ENCODE data around the gene GPR33.

GPR33 gene, protein sequence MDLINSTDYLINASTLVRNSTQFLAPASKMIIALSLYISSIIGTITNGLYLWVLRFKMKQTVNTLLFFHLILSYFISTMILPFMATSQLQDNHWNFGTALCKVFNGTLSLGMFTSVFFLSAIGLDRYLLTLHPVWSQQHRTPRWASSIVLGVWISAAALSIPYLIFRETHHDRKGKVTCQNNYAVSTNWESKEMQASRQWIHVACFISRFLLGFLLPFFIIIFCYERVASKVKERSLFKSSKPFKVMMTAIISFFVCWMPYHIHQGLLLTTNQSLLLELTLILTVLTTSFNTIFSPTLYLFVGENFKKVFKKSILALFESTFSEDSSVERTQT

DNA sequence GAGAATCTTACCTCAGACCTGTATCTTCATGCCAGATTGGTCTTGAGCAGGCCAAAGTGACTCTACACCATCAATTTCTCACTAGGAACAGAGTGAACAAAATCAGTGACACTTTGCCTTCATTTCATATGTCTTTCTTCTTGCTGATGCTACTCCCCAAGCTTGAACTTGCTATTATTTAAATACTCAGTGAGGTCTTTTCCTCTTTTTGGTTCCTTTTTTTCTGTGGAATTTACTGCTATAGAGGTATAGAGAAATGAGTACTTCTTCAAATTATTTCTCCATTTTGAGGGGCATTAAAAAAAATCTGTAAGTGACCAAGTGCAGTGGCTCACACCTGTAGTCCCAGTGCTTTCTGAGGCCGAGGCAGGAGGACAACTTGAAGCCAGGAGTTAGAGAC lies at the start of gene GPR33:
TSS of gene GPR33 (minus strand) at position 154 of the 400 bp plus-strand sequence. CDS start 4,074 bp downstream, outside the sequence.
- DNase-seq (ENCODE audit: low read depth in 2 of 2, low spot score in 1 of 2), result no peak

DNA sequence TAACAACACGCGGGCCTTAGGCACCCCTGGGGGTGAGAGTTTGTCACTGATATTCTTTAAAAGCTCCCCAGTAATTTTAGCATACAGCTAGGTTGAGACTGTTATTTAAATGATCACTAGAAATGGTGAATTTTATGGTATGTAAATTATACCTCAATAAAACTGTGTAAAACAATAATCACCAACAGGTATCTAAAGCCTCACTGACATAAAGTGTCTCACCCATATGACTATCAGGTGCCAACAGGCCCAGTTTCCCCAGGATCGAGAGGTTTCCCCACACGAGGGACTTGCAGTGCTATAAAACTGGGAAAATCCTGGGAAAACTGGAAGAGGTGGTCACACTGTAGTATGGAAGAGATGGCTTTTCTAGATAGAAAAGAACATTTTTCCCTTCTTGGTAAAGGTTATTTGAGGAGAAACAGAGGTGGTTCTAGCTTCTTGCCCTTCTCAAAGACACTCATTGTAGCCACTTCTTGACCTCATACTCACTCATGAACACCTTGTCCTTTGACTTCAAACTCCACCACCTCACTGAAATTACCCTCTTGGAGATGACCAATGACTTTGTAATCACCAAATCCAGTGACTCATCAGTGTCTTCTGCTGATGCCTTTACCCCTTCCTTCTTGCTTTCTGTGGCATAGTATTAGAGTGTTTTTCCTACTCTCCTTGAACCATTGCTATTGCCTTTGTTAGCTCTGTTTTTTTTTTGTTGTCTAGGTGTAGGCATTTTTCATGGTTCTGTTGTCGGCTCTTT lies 48.5 kb upstream of the GPR33 start:
- no peak for DNase-seq (ENCODE audit: low read depth in 2 of 2, low spot score in 1 of 2)

DNA sequence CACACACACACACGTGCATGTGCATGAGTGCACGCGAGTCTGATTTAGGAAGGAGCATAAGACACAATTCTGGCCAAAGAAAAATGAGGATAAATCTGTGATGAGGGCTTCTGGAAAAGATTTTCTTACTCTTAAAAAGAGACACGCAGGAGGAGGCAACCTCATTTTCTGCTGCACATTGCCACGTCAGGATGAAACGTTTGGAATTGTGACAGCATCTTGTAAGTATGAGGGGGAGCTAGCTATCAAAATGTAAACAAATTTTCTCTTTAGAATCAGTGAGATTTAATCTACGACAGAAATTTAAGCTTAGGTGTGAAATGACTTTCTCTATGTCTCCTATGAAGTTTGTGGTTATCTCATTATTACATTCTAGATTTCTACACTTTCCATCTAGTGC lies 42.3 kb upstream of the GPR33 start:
- no peak for DNase-seq (ENCODE audit: low read depth in 2 of 2, low spot score in 1 of 2)

DNA sequence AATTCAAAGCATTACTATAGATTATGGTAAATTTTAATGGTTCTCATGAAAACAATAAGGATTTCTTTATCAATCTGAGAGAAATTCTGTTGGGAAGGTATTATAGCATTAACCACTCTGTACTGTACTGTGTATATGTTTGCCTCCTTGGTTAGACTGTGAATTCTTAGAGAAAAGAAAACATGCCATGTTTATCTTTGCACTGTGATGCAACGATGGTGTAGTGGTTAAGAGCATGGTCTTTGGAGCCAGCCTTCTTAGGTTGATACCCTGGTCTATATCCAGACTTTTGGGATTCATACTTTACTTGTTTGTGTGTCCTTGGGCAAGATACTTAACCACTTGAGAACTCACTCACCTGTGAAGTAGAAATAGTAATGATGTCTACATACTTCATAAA lies 41.2 kb upstream of the GPR33 start:
- no peak for DNase-seq (ENCODE audit: low read depth in 2 of 2, low spot score in 1 of 2)

DNA sequence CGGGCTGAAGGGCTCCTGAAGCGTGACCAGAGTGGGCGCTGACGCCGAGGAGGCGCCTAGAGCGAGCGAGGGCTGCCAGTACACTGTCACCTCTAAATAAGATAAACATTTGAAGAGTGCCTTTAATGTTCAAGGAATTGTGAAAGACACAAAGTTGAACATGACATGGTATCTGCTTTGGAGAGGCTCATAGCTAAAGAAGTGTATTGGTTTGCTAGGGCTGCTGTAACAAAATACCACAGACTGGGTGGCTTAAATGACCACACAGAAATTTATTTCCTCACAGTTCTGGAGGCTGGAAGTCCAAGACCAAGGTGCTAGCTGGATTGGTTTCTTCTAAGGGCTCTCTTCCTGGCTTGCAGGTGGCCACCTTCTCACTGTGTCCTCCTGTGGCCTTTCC lies 39.7 kb upstream of the GPR33 start:
- no peak for DNase-seq (ENCODE audit: low read depth in 2 of 2, low spot score in 1 of 2)

DNA sequence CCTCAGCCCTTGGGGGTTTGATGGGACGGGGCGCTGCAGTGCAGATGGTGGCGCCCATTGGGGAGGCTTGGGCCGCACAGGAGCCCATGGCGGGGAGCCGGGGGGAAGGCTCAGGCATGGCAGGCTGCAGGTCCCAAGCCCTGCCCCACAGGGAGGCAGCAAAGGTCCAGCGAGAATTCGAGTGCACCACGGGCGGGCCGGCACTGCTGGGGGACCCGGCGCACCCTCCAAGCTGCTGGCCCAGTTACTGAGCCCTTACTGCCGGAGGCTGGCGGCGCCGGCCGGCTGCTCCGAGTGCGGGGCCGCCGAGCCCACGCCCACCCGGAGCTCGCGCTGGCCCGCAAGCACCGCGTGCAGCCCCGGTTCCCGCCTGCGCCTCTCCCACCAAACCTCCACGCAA lies 39.2 kb upstream of the GPR33 start:
- DNase-seq (ENCODE audit: low read depth in 2 of 2, low spot score in 1 of 2), result no peak

DNA sequence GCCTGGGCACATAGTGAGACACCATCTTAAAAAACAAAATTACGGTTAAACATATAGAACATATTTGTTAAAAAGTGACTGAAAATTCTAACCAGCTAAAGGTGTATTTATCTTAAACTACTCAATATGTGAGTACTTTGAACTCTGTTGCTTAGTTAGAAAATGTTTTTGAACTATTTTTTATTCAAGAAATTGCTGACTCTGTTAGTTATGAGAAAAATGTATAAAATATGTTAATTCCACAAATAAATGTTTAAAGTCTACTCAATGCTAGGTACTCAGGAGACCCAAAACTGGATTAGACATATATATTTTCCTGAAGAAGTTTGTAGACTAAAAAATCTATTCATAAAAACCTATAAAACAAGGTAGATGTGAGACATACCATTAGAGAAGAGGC lies 23.0 kb upstream of the GPR33 start:
- DNase-seq (ENCODE audit: low read depth in 2 of 2, low spot score in 1 of 2), result no peak

DNA sequence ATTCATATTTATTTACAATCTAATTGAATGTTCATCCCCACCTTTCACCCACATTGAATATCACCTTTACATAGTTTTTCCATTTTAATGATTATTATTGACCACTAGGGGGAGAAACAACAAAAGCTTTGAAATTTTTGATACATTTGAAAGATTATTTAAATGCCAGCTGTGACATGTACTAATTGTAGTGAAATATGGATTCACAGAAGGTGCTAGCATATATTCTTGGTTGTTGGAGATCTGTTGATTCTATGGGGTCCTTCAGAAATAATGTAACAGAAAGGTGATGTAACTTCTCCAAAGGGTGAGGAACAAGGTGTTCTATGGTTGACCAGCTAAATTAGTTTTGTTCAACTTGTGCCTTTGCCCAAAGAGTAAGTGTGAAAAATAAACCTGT lies 22.4 kb upstream of the GPR33 start:
- DNase-seq (ENCODE audit: low read depth in 2 of 2, low spot score in 1 of 2), result no peak

DNA sequence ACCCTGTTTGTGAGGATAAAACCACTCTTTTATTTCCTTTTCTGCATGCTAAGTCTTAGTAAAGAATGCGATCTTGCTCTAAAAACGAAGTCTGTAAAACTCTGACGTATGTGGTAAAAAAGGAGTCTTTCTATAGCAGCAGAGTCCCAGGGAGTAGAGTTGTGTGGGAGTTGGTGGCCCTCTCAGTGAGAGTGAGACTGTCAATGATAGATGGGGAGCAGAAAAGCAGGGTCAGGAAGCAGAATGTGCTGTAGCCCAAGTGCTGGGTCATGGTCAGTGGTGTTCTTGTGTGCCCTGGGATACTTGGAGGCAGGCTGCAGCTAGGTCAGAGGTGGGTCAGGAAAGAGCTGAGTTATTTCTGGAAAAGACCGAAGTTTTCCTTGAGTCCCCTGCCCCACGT lies 20.3 kb upstream of the GPR33 start:
- no peak for DNase-seq (ENCODE audit: low read depth in 2 of 2, low spot score in 1 of 2)

DNA sequence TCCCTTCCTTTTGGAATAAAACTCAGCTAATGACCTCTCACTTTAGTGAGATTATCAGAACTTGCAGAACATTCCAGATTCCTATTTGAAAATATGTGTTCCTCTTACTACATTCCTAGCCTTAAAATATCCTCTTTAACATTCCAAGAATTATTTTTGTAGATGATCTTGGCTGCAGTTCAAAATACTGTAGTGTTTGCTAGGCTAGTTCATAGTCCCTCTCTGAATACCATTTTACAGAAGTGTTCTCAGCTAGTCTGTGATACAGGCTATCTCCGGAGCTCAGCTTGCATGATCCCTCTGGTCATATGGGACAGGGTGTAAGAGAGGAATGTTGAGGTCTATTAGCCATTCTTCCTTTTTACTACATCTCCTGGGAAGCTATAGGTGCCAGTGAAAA lies 17.6 kb upstream of the GPR33 start:
- no peak for DNase-seq (ENCODE audit: low read depth in 2 of 2, low spot score in 1 of 2)

DNA sequence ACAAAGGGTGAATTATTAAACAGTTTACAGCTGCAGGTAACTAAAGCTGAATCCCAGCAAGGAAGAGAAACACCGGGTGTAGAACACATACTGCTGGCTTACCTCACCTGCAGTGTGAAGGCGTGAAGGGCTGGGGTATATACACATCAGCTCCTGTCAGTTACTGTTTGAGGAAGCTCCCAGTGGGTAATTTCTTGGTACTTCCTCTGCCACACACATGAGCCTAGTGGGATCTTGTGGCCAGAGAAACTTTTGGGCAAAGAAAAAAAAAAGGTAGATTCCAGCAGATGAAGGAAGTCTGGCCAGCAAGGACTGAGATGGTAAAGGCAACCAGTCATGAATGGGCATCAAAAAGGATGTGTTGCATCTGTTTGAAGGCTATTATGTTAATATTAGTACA lies 14.0 kb upstream of the GPR33 start:
- no peak for DNase-seq (ENCODE audit: low read depth in 2 of 2, low spot score in 1 of 2)

DNA sequence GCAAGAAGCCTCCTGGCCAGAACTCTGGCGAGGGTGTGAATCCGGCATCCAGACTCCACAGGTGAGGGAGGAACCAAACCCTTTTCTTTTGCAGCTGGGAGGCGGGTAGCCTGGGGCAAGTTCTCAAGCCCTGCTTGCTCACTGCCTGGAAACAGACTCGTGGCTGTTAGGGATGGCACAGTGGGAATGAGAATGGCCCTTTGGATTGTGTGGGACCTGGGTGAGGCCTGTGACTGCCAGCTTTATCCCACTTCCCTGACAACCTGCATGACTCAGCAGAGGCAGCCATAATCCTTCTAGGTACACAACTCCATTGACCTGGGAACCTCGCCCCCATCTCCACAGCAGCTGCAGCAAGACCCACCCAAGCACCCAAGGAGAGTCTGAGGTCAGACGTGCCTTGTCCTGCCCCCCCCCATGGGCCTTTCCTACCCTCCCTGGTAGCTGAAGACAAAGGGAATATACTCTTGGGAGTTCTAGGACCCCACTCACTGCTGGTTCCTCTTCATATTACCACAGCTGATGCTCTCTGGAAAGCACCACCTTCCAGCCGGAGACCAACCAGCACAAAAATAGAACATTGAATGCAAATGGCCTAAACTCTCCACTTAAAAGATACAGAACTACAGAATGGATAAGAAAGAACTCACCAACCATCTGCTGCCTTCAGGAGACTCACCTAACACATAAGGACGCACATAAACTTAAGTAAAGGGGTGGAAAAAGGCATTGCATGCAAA lies 5.1 kb upstream of the GPR33 start:
- DNase-seq (ENCODE audit: low read depth in 2 of 2, low spot score in 1 of 2), result no peak

DNA sequence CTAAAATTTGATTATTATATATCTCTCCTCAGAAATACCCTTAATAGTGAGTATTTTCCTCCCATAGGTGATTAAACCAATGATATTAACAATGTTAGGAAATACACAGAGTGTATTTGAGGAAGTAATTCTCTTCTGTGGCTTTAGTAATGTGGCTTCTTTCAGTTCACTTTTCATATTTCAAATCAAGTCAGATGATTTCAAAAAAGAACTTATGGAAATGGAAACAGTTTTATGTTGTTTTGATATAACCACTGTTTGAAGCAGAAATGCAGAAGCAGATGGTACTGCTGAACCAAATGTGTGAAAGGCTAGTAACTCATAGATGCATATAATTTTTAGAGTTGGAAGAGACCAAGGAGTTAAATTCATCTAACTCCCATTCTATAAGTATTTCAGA lies 1.9 kb upstream of the GPR33 start:
- DNase-seq (ENCODE audit: low read depth in 2 of 2, low spot score in 1 of 2), result no peak

DNA sequence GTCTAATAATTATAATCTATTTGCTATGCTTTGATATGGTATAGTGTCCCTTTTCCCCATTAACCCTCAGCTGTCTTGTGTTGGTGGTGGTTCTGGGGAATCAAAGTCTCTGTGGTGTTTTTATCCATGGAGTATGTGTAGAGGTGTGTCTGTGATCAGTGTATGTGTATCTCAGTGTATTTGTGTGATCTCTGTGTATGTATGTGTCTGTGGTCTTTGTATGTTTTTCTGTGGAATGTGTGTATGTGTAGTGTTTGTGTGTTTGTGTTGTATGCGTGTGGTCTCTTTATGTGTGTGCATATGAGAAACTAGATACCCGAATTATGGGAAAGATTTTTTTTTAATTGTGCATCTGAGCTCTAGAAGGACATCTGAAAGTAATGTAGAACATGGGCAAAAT lies 1.1 kb downstream of the GPR33 start:
- DNase-seq (ENCODE audit: low read depth in 2 of 2, low spot score in 1 of 2), result no peak

DNA sequence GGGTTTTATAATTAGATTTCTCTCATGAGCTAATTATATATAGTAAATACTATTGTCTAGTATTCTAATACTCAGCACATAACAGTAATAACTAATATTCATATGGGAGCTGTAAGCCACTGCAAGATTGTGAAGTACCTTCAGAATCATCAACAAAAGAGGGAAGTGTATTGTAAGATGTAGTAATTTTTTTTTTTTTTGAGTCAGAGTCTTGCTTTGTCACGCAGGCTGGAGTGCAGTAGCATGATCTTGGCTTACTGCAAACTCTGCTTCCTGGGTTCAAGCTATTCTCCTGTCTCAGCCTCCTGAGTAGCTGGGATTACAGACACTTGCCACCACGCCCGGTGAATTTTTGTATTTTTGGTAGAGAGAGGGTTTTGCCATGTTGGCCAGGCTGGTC lies 3.1 kb downstream of the GPR33 start:
- no peak for DNase-seq (ENCODE audit: low read depth in 2 of 2, low spot score in 1 of 2)

DNA sequence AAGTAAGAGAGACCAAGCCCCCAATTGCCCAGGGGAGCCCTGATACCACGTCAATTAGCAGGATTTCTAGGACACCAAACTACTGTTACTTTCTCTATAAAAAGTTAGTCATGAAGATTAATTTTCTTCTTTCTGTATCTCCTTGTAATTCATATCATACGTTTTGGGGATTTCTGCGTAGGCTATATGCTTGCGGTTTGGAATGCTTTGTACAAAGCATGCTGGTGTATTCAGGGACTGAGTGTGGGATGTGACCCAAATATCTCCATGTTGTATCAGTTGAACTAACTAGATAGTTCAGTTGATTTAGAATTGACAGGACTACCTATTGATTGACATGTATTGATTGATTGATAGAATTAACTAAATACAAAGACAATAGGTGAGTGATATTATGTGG lies 7.7 kb downstream of the GPR33 start:
- DNase-seq (ENCODE audit: low read depth in 2 of 2, low spot score in 1 of 2), result no peak

DNA sequence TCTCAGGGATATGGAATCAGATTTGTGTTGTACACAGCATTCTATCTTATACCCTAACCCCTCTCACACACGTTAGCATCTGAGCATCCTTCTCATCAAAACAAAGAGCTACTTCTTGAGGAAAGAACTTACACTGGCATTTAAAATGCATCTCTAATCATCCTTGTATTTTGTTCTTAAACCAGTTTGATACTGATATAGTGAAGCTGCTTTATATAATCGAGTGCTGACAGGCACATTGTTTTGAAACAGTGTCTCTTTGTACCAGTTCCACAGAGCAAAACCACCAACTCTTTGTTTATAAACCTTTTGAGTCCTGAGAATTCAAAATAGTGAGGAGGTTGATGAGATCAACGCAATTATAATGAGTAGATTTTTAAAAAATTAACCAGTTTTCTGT lies 8.8 kb downstream of the GPR33 start:
- DNase-seq (ENCODE audit: low read depth in 2 of 2, low spot score in 1 of 2), result no peak

DNA sequence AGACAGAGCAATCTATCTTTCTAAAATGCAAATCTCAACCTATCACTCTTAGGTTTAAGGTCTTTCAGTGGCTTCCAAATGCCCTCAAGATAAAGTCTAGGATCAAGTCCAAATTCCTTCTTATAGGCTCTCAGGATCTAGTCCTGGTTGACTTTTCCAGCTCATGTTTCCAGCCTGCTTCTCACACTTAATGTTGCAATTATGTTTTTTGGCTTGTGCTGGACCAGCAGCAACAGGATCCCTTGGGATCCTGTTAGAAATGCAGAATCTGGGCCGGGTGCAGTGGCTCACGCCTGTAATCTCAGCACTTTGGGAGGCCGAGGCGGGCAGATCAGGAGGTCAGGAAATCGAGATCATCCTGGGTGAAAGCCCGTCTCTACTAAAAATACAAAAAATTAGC lies 10.6 kb downstream of the GPR33 start:
- no peak for DNase-seq (ENCODE audit: low read depth in 2 of 2, low spot score in 1 of 2)

DNA sequence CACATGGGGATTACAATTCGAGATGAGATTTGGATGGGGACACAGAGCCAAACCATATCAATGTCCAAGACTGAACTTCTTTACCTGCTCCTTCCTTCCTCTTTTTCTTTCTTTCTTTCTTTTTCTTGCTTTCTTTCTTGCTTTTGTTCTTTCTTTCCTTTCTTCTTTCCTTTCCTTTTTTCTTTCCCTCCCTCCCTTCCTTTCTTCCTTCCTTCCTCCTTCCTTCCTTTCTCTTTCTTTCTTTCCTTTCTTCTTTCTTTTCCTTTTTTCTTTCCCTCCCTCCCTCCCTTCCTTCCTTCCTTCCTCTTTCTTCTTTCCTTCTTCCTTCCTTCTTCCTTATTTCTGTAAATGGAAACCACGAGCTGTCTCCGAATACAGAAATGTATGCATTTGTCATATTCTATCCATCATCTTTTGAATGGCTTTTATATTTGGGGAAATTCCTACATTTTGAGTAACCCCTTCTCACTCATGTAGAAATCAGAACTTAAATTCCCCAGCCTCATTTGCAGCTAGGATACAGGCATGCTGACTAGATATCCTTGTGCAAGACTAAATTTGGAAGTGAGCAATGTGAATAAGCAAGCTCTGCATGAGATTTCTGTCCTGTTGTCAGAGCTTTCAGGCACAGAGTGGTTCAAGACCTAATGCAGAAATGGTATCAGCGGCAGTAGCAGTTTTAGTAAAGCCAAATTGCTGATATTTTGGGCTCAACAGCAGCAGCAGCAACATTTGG lies 11.5 kb downstream of the GPR33 start:
- no peak for DNase-seq (ENCODE audit: low read depth in 2 of 2, low spot score in 1 of 2)

DNA sequence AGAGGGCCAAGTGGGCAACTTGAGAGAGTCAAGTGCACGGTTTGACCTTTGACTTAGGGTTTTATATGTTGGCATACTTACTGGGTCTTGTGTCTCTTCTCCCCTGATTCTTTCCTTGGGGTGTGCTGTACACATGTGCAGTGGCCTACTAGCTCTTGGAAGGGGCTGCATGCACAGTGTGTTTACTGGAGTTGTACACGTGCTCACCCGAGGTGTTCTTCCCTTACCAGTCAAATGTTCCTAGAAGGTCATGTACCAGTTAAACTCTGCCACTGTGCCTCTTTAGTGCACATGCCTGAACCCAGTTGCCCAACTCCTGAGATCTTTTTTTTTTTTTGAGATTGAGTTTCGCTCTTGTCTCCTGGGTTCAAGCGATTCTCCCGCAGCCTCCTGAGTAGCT lies 21.3 kb downstream of the GPR33 start:
- no peak for DNase-seq (ENCODE audit: low read depth in 2 of 2, low spot score in 1 of 2)

DNA sequence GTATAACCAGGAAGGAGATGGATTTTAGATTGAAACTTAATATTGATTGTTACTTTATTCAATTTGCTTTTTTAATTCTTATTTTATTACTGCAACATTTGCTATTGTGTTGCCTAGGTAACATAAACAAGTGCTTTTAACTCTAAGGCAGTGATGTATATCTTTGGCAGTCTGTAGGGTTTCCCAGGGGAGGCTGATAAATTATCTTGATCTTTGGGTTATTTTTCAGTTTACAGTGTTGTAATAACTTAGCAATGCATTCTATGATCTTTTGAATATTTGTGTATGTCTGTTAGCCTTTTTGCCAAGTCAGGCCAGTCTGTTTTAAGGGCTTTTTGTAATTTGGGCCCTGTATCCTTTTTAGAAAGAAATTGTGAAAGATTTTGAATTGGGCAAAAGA lies 22.7 kb downstream of the GPR33 start:
- no peak for DNase-seq (ENCODE audit: low read depth in 2 of 2, low spot score in 1 of 2)
